ENCODE data around the gene STEAP2.

The STEAP2 gene

GRCh38 chr7:90267263-90267858 is 55.8 kb downstream of the STEAP2 start:
- FAIRE-seq (no peak), DNase-seq (ENCODE audit: insufficient read length, low spot score) (no peak)

DNA sequence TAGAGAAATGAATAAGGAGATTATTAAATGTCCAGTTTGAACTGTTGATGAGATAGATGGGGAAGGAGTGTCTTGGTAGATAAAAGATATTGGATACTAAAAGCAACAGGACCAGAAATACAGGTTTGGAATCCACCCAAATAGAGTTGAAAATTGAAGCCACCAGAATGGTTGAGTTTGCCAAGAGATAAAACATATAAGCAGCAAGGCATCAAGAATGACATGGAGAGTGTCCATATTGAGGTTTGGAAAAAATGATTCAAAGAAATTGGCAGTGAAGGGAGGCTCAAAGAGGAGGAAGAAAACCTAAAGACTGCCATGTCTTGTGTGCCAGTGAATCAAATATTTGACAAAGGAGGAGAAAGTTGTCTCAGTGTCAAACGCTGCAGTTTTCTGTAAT is 57.6 kb downstream of the STEAP2 start:
- DNase-seq (ENCODE audit: insufficient read length, low spot score) (no peak), FAIRE-seq (no peak)

- DNase-seq (ENCODE audit: insufficient read length, low spot score) (no peak), FAIRE-seq (no peak)
These were observed 59.1 kb downstream of the STEAP2 start for GRCh38 chr7:90270431-90271178.

GRCh38 chr7:90271753-90272152 is 60.2 kb downstream of the STEAP2 start:
- DNase-seq (ENCODE audit: insufficient read length, low spot score): no peak

GRCh38 chr7:90272242-90272641 is 60.7 kb downstream of the STEAP2 start:
- FAIRE-seq: no peak

More at GRCh38 chr7:90271753-90272152, 60.2 kb downstream of the STEAP2 start:
- FAIRE-seq: no peak

GRCh38 chr7:90274161-90274560 is 62.6 kb downstream of the STEAP2 start:
- no peak for DNase-seq (ENCODE audit: insufficient read length, low spot score)
- FAIRE-seq: no peak

More at GRCh38 chr7:90272242-90272641, 60.7 kb downstream of the STEAP2 start:
- DNase-seq (ENCODE audit: insufficient read length, low spot score): no peak

DNA sequence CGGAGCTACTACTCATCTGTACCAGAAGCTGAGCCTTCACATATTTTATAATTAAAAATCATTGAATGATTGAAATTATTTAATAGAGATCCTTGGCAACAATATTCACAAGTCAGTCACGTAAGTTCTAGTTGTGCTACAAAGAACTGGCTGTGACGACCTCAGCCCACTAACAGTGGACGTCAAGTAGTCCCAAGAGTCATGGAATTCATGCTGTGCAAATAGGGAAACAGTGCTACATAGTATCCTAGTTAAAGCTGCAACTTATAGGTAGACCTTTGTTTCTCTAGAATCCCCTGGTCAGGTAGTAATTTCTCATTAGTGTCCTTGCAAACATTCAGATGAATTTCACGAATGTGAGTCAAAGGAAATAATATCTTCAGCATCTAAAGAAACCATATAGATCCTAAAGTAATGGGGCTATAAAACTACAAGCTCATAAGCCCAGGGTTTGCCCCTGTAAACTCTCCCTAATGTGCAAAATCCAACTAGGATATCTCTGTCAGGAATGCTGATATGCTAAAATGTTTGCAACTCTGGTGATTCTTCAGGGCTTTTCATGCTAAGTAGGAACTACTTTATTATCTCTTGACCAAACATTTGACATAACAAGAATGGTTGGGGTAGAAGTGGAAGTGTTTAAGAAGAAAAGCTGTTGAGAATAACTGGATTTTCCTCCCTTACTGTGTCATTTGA is 64.6 kb downstream of the STEAP2 start:
- FAIRE-seq (no peak), DNase-seq (ENCODE audit: insufficient read length, low spot score) (no peak)

Data from HTR-8/SVneo (cell line).